ENCODE data around the gene ARAP3. TPM values are rescaled to one million over a fixed set of nuclear protein-coding genes. Genes with fewer than 3 reads are reported as not detected.

ARAP3 gene
- total and polyA plus RNA-seq, 8 donors, result 1.2 to 11.9 (median 2.3) TPM

DNA sequence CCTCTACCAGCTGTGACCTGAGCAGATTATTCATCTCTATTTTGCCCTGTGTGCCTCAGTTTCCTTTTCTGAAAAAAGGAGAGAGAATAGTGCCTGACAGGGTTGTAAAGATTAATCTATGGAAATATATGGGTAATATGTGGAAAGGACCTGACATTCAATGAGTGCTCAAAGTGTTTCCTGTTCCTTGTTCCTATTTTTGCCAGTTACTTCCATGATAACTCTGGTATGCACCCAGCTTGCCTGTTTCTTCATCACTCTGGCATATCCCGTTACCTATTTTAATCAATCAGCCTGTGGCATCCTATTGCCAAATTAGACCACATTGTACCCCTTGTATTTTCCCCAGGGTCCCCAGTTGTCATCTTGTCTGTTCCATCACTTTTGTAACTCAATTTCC is 3.6 kb upstream of the ARAP3 start:
- TF ChIP-seq, protein P1, sequence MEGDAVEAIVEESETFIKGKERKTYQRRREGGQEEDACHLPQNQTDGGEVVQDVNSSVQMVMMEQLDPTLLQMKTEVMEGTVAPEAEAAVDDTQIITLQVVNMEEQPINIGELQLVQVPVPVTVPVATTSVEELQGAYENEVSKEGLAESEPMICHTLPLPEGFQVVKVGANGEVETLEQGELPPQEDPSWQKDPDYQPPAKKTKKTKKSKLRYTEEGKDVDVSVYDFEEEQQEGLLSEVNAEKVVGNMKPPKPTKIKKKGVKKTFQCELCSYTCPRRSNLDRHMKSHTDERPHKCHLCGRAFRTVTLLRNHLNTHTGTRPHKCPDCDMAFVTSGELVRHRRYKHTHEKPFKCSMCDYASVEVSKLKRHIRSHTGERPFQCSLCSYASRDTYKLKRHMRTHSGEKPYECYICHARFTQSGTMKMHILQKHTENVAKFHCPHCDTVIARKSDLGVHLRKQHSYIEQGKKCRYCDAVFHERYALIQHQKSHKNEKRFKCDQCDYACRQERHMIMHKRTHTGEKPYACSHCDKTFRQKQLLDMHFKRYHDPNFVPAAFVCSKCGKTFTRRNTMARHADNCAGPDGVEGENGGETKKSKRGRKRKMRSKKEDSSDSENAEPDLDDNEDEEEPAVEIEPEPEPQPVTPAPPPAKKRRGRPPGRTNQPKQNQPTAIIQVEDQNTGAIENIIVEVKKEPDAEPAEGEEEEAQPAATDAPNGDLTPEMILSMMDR (IDR thresholded peaks at IDR 0.05), result no peak
- 84 to 90% methylated on average over 1 of the region's 1 CpG for WGBS, 2 donors
- intact Hi-C loops (cut with DNase I), result loop anchor here in 1 of 3 donors (5.0 kb wide), 1 partner anchor 272 kb away; the partner anchor contains the start of gene PCDH12
- H3K4me3 ChIP-seq, result no peak overlapping the region
- H3K27me3 ChIP-seq, result peaks cover 0 to 3% (median 0%) of the 10 kb centered on the region in 4 donors
- no peak overlapping the region for H3K27ac ChIP-seq
- no peaks in the 10 kb centered on the region for H3K36me3 ChIP-seq
- ATAC-seq (no peak), FAIRE-seq (no peak), DNase-seq (no peak)
- H3K9me3 ChIP-seq, result no peaks in the 10 kb centered on the region
- H3K4me1 ChIP-seq, result no peaks in the 10 kb centered on the region

DNA sequence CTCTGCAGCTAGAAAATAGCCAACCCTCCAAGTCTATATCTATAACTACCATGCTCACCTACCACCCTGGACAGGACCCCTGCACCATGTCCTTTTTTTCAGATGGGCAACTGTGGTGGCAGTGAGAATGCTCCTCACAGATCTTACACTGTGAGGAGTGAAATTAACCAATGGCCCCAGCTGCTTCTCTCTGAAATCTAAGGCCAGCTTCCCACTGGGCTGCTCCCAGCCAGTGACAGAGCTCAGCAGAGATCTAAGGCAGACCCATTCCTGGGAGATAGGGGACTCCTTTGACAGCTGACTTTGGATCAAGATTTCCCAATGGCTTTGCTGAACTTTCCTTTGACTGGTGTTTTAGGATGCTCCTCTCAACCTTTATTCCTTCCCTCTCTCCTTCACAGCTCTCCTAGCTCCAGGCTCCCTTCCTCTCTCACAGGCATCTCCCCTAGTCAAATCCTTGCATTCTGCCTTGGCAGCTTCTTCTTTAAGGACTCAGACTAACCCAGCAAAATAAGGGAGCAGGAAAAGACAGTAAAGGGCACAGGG is 1.6 kb upstream of the ARAP3 start:
- ATAC-seq, result no peak
- TF ChIP-seq, protein P1 (IDR thresholded peaks at IDR 0.05), result no peak
- Histone ChIP-seq H3K4me1 (no peaks in the 10 kb centered on the region), H3K27me3 (no peaks in the 10 kb centered on the region), H3K27ac (no peak overlapping the region), H3K36me3 (no peaks in the 10 kb centered on the region), H3K4me3 (no peak overlapping the region), H3K9me3 (no peaks in the 10 kb centered on the region)
- intact Hi-C loops (cut with DNase I), result no loop called here
- no peak for FAIRE-seq
- no peak for DNase-seq

DNA sequence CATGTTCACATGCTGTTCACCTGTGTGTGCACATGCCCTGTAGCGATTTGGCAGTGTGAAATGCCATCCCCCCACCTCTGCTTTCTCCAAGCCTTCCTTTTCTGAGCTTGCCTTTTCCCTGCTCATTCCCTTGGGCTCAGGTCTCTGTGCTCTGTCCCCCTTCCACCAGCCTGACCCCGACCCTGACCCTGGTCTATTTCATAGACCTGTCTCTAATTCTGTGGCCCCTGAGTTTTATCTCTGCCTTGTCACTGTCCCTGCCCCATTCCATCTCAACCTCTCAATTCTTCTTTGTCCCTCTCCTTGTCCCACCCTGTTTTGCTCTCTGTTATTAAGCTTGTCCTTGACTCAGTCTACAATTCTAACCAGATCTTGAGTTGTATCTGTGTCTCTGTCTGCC is 735 bp downstream of the ARAP3 start:
- no peaks in the 10 kb centered on the region for H3K36me3 ChIP-seq
- H3K4me3 ChIP-seq, result peak overlapping the region in 2 of 4 donors; percentile 46 to 54
- no peaks in the 10 kb centered on the region for H3K4me1 ChIP-seq
- intact Hi-C loops (cut with DNase I), result no loop called here
- WGBS, 2 donors, result 86 to 87% methylated on average over 2 of the region's 2 CpGs
- H3K9me3 ChIP-seq, result no peaks in the 10 kb centered on the region
- FAIRE-seq, result no peak
- peak overlapping the region in 2 of 4 donors; percentile 57 to 68 for H3K27ac ChIP-seq
- TF ChIP-seq, protein P1 (IDR thresholded peaks at IDR 0.05), result no peak
- no peak for ATAC-seq
- DNase-seq, result no peak
- H3K27me3 ChIP-seq, result no peaks in the 10 kb centered on the region

DNA sequence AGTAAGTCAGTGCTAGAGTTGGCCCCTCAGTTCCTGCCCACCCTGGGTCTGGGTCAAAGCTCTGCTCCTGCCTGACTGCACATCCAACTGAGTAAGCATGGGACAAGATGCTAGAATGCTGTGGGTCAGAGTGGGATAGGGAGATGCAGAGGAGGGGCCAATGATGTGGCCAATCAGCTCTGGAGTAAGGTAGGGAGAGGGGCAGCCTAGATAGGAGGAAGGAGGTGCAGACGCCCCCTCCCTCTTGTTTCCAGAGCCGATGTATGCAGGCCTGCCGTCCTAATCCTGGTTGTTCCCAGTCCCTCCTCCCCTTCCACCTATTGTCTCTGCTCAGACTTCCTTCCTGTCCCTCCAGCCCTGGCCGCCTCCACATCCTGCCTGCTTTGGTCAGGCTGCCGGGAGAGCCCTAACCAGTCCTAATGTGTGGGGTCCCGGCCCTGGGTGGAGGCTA is 1.3 kb downstream of the ARAP3 start:
- DNase-seq, result no peak
- intact Hi-C loops (cut with DNase I), result no loop called here
- Histone ChIP-seq H3K27ac (no peak overlapping the region), H3K9me3 (no peaks in the 10 kb centered on the region), H3K4me3 (peak overlapping the region in 1 of 4 donors; percentile 54), H3K4me1 (no peaks in the 10 kb centered on the region), H3K27me3 (no peaks in the 10 kb centered on the region), H3K36me3 (no peaks in the 10 kb centered on the region)
- ATAC-seq, result no peak
- TF ChIP-seq, protein P1 (IDR thresholded peaks at IDR 0.05), result no peak
- no peak for FAIRE-seq
- WGBS, 2 donors, result 75 to 85% methylated on average over 4 to 6 of the region's 6 CpGs

DNA sequence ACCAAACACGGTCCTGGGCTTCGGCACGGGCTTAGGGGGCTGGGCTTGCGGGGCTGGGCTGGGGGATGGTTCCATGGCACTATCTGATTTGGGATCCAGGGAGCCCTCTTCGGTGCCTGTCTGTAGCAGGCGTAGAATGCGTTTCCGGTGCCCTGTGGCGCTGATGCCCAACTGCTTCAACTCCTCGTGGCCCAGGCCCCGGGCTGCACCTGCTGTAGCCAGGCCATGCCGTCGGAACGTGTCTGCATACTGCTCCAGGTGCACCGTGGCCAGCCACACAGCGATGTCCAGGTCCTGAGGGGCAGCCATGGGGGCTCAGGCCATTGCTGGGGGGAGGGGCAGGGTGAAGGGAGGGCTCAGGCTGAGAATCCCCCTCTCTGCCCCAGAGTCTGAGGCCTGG is 1.9 kb downstream of the ARAP3 start:
- FAIRE-seq (no peak), ATAC-seq (no peak), DNase-seq (peak in 1 of 6 donors; percentile 75)
- Histone ChIP-seq H3K9me3 (no peaks in the 10 kb centered on the region), H3K4me3 (no peak overlapping the region), H3K36me3 (no peaks in the 10 kb centered on the region), H3K4me1 (no peaks in the 10 kb centered on the region), H3K27me3 (no peaks in the 10 kb centered on the region), H3K27ac (no peak overlapping the region)
- intact Hi-C loops (cut with DNase I), result no loop called here
- TF ChIP-seq, protein P1 (IDR thresholded peaks at IDR 0.05), result no peak
- 78 to 87% methylated on average over 16 of the region's 16 CpGs for WGBS, 2 donors
